Adipocyte (in vitro differentiated cells): ENCODE results near the gene INO80D.

Source experiments
- DNase-seq: peaks from one replicate; pipeline ENCODE4 v3.0.0-alpha.2; 2015; ENCODE audit warnings: low read depth
- H3K27me3 ChIP-seq: replicated peaks from 2 replicates; pipeline ENCODE4 v1.7.0; 2013; ENCODE audit warnings: mild to moderate bottlenecking, low read length, moderate library complexity; ENCODE audit not compliant: control insufficient read depth, insufficient read depth
- H3K36me3 ChIP-seq: 2 replicates; pipeline ENCODE4 v1.7.0; 2013; ENCODE audit warnings: low read length, mild to moderate bottlenecking, moderate library complexity; ENCODE audit not compliant: control insufficient read depth, insufficient read depth, severe bottlenecking
- H3K4me1 ChIP-seq: 2 replicates; pipeline ENCODE4 v1.7.0; 2013; ENCODE audit warnings: mild to moderate bottlenecking, low read length, moderate library complexity; ENCODE audit not compliant: control insufficient read depth, insufficient read depth
- H3K4me3 ChIP-seq: 2 replicates; pipeline ENCODE4 v1.7.0; 2013; ENCODE audit warnings: mild to moderate bottlenecking, low read length, moderate library complexity
- H3K9ac ChIP-seq: 2 replicates; pipeline ENCODE4 v1.7.0; 2013; ENCODE audit warnings: mild to moderate bottlenecking, low read length, moderate library complexity
- H3K9me3 ChIP-seq: 2 replicates; pipeline ENCODE4 v1.7.0; 2013; ENCODE audit warnings: mild to moderate bottlenecking, low read length, moderate library complexity; ENCODE audit not compliant: control insufficient read depth

The INO80D gene

DNA sequence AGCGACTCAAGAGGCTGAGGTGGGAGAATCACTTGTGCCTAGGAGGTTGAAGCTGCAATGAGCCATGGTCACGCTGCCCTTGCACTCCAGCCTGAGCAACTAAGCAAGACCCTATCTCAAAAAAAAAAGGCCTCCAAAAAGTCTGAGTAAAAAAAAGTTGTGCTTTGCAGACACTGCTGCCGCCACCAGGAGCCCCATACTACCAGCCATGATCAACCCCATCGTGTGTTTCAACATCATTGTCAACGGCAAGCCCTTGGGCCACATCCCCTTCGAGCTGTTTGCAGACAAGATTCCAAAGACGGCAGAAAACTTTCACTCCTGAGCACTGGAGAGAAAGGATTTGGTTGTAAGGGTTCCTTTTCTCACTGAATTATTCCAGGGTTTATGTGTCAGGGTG is 137.1 kb downstream of the INO80D start:
- peaks cover 7% of the 10 kb centered on the region for H3K27me3 ChIP-seq
- no peaks in the 10 kb centered on the region for H3K9me3 ChIP-seq
- DNase-seq: no peak
- no peaks in the 10 kb centered on the region for H3K36me3 ChIP-seq
- no peak overlapping the region for H3K4me3 ChIP-seq
- H3K9ac ChIP-seq: no peak overlapping the region
- peaks cover 12% of the 10 kb centered on the region for H3K4me1 ChIP-seq

DNA sequence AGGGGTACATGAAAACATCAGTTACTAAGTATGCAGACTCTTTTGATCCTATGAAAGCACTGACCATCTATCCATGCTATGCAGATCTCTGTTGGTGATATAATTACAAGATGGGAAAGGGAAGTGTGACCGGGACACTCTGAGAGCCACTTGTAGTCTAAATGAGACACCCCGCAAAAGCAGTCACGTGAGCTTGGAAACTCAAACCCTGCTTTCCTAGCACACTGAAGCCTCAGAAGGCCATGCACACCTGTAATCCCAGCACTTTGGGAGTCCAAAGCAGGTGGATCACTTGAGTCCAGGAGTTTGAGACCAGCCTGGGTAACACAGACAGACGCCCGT is 137.5 kb downstream of the INO80D start:
- no peaks in the 10 kb centered on the region for H3K36me3 ChIP-seq
- DNase-seq: no peak
- H3K4me3 ChIP-seq: peak overlapping the region; percentile 63
- peaks cover 7% of the 10 kb centered on the region for H3K27me3 ChIP-seq
- H3K9me3 ChIP-seq: no peaks in the 10 kb centered on the region
- H3K9ac ChIP-seq: peak overlapping the region; percentile 45
- peaks cover 12% of the 10 kb centered on the region for H3K4me1 ChIP-seq

DNA sequence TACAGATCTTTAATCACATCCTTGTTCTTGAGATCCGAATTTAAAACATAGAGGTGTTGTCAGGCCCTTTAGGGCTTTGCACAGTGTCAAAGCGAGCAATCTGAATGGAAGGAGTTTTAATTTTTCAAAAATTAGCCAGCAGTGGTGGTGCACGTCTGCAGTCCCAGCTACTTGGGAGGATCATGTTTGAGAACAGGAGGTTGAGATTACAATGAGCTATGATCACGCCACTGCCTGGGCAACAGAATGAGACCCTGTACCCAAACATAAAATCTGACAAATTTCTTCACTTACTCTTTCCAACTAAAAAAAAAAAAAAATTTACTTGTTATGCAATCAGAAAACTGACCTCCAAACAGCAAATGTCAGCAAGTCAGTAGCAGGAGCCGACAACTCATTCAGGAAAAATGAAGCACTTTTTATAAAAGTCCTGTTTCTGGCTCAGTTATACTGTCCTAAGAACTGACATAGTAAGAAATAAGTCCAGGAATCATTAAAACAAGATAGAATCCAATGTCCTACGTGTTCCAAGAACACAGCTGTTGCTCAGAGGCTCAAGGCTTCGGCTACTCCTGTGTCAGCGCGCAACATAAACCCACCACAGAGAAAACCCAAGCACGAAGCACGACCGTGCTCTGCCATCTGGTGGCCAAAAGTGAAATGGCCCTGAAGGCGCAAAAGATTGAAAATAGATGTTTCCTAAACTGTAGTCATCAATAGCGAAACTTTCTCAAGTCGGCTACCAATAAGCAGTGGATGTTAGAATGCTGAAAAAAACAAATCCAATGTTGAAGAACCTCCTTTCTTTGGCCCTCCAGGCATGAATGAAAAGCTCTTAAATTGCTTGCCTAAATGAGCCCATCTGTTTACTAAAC is 138.1 kb downstream of the INO80D start:
- Histone ChIP-seq H3K9me3 (no peaks in the 10 kb centered on the region), H3K4me1 (peaks cover 12% of the 10 kb centered on the region), H3K9ac (peak overlapping the region; percentile 45), H3K27me3 (peaks cover 12% of the 10 kb centered on the region), H3K36me3 (no peaks in the 10 kb centered on the region), H3K4me3 (peak overlapping the region; percentile 63)
- DNase-seq: peak; percentile 91

DNA sequence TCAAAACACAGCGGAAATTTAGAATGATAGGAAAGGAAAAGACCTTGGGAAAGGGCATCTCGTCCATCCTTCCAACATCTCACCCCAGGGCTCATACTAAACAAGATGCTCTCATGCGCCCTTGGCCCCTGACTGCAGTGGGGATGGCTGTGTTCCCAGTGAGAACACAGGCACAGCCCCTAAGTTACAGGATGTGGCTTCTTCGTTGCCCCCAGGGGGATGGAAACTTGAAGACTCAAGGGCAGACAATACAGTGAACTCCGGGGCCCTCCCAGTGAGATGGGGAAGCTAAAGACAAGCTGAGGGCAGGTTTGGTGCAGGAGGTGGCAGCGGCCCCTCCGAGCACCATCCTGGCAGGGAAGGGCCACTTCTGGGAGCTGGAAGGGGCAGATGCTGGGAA is 139.7 kb downstream of the INO80D start:
- peaks cover 12% of the 10 kb centered on the region for H3K4me1 ChIP-seq
- peaks cover 12% of the 10 kb centered on the region for H3K27me3 ChIP-seq
- H3K4me3 ChIP-seq: no peak overlapping the region
- no peaks in the 10 kb centered on the region for H3K36me3 ChIP-seq
- DNase-seq: no peak
- no peak overlapping the region for H3K9ac ChIP-seq
- H3K9me3 ChIP-seq: no peaks in the 10 kb centered on the region
